HepG2 (cell line): ENCODE measurements around the gene CREG2. TPM values are rescaled to one million over a fixed set of nuclear protein-coding genes. Genes with fewer than 3 reads are reported as not detected.

ENCODE experiments used
- ATAC-seq: fragments of 200-7000 bp; cut with Tn5 transposase; 3 replicates; pipeline ENCODE4 v1.9.1; 2020; ENCODE audit warnings: mild to moderate bottlenecking, moderate library complexity
- BruUV-seq: library from RNA; stranded (reverse); fragments of 400-500 nt; replicated peaks from 2 replicates; lab custom pipeline; 2021; lab: Mats Ljungman, UMichigan
- CTCF ChIA-PET: fragments of 300-600 bp; formaldehyde crosslinking; extraction: SDS; loops from one replicate; lab custom pipeline; 2021; ENCODE audit warnings: low total read pairs, inconsistent platforms, low intra/inter-chr PET ratio; lab: Yijun Ruan, JAX
- POLR2A ChIA-PET: fragments of 350-600 bp; sonication (Branson Sonifier 250); formaldehyde crosslinking; loops from one replicate; lab custom pipeline; 2020; ENCODE audit warnings: antibody characterized with exemption, inconsistent platforms; lab: Yijun Ruan, JAX
- DNase-seq: peaks from one replicate; pipeline ENCODE4 v3.0.0-alpha.2; 2015; ENCODE audit warnings: low spot score
- FAIRE-seq: peaks from 3 replicates; lab custom pipeline; 2011; peaks lifted over from hg19 to GRCh38; lab: Jason Lieb, UNC
- H2AFZ ChIP-seq: one replicate; pipeline ENCODE4 v1.6.1; 2011; ENCODE audit warnings: low read length, inconsistent platforms
- H3K27ac ChIP-seq: fragments of 300-600 bp; 3 replicates; pipeline ENCODE4 v1.8.0; 2011; ENCODE audit warnings: mixed run types, mild to moderate bottlenecking, mixed read lengths, low read length, inconsistent platforms; ENCODE audit not compliant: insufficient read depth; ENCODE audit errors: extremely low read length
- H3K27me3 ChIP-seq, 2 experiments: fragments of 200-600 bp in 1 of 2; 2 replicates in 1 of 2; 3 replicates in 1 of 2; pipeline versions ENCODE4 v1.6.0 to v1.8.0; 2011; ENCODE audit warnings: low read length in 2 of 2, mild to moderate bottlenecking in 2 of 2, moderate library complexity in 2 of 2, inconsistent platforms in 1 of 2; ENCODE audit not compliant: insufficient read depth in 2 of 2, control insufficient read depth in 1 of 2
- H3K36me3 ChIP-seq, 2 experiments: fragments of 200-600 bp in 1 of 2; replicated peaks in 1 of 2; 2 replicates in 1 of 2; 3 replicates in 1 of 2; pipeline versions ENCODE4 v1.5.1 to v1.8.0; 2011; ENCODE audit warnings: low read length in 2 of 2, inconsistent platforms in 1 of 2; ENCODE audit not compliant: insufficient read depth in 2 of 2, control insufficient read depth in 1 of 2
- H3K4me1 ChIP-seq: 2 replicates; pipeline ENCODE4 v1.5.1; 2012; ENCODE audit warnings: low read length, inconsistent platforms; ENCODE audit not compliant: insufficient read depth
- H3K4me2 ChIP-seq: 2 replicates; pipeline ENCODE4 v1.6.0; 2011; ENCODE audit warnings: low read depth, low read length, inconsistent platforms
- H3K4me3 ChIP-seq, 3 experiments: fragments of 200-600 bp in 1 of 3; sonication (generic), shearing (Covaris generic) in 1 of 3; replicated peaks in 1 of 3; 2 replicates each; pipeline ENCODE4 v1.5.1; 2011 to 2016; ENCODE audit warnings: low read length in 3 of 3, inconsistent platforms in 2 of 3, low read depth in 2 of 3, mild to moderate bottlenecking in 2 of 3, control low read depth in 1 of 3, mixed read lengths in 1 of 3; ENCODE audit not compliant: insufficient read depth in 1 of 3
- H3K79me2 ChIP-seq: one replicate; pipeline ENCODE4 v1.6.1; 2011; ENCODE audit warnings: low read length, inconsistent platforms; ENCODE audit not compliant: insufficient read depth
- H3K9ac ChIP-seq: 2 replicates; pipeline ENCODE4 v1.6.0; 2011; ENCODE audit warnings: mild to moderate bottlenecking, low read depth, low read length, inconsistent platforms; ENCODE audit not compliant: insufficient read depth
- H3K9me3 ChIP-seq: 2 replicates; pipeline ENCODE4 v1.5.1; 2012; ENCODE audit warnings: mild to moderate bottlenecking, low read length
- H4K20me1 ChIP-seq: 2 replicates; pipeline ENCODE4 v1.6.0; 2011; ENCODE audit warnings: inconsistent platforms, mild to moderate bottlenecking, low read length, moderate library complexity; ENCODE audit not compliant: insufficient read depth
- ARNT ChIP-seq: fragments of 450-650 bp; IDR thresholded peaks from 2 replicates; pipeline ENCODE4 v1.6.1; 2017
- KDM5B ChIP-seq: sonication (generic); formaldehyde crosslinking; IDR thresholded peaks from 2 replicates; pipeline ENCODE4 v1.4.0; 2020; ENCODE audit warnings: missing genetic modification reagents, mild to moderate bottlenecking, borderline replicate concordance
- NR0B2 ChIP-seq: sonication (generic); formaldehyde crosslinking; IDR thresholded peaks from 2 replicates; pipeline ENCODE4 v1.4.0; 2020; ENCODE audit warnings: mild to moderate bottlenecking, missing genetic modification reagents
- PCBP1 ChIP-seq: fragments of 200-400 bp; formaldehyde crosslinking; IDR thresholded peaks from 2 replicates; pipeline ENCODE4 v1.6.1; 2017; ENCODE audit warnings: mild to moderate bottlenecking, low read depth, low read length, borderline replicate concordance
- REST ChIP-seq, 2 experiments: IDR thresholded peaks; 2 replicates each; pipeline ENCODE4 v1.6.1; 2011 to 2012; ENCODE audit warnings: low read length in 2 of 2, borderline replicate concordance in 1 of 2, low read depth in 1 of 2, mild to moderate bottlenecking in 1 of 2, moderate library complexity in 1 of 2
- SMC3 ChIP-seq: IDR thresholded peaks from 2 replicates; pipeline ENCODE4 v1.6.1; 2011; ENCODE audit warnings: low read length, improper control_type of control experiment
- ZNF331 ChIP-seq: sonication (generic); formaldehyde crosslinking; IDR thresholded peaks from 2 replicates; pipeline ENCODE4 v1.4.0; 2020; ENCODE audit warnings: missing genetic modification reagents
- ZNF629 ChIP-seq: sonication (generic); formaldehyde crosslinking; conservative IDR thresholded peaks from 2 replicates; pipeline ENCODE4 v1.5.0; 2020; ENCODE audit warnings: missing genetic modification reagents
- WGBS: methylation state at CpG from one replicate; pipeline ENCODE4 v1.1.6; 2017; ENCODE audit warnings: low lambda C conversion rate; 5-methylcytosine and 5-hydroxymethylcytosine counted together
- in situ Hi-C: cut with HindIII; loops from 2 replicates; pipeline ENCODE4 v1.10.0; 2017; ENCODE audit warnings: low pct_unique_long_range_greater_than_20kb; ENCODE audit not compliant: extremely low pct_ligation_motif_present
- intact Hi-C: fragments of 100-400 bp; cut with micrococcal nuclease; formaldehyde crosslinking; loops from one replicate; pipeline ENCODE4 v1.10.0; 2022; ENCODE audit not compliant: unreplicated experiment
- polyA plus RNA-seq, 8 experiments: library from polyadenylated mRNA; depleted of rRNA in 3 of 8; stranded (reverse) in 7 of 8; unstranded in 1 of 8; fragments of >200 nt; fragmentation: Illumina TruSeq in 4 of 8; extraction: Trizol in 4 of 8; gene quantifications; 2 replicates each; pipeline versions ENCODE4 v1.2.1 to v1.2.3, GENCODE V29; 2011 to 2016; ENCODE audit warnings: low read depth in 4 of 8, missing spikeins in 1 of 8, mixed read lengths in 1 of 8; ENCODE audit not compliant: insufficient read depth in 1 of 8
- total RNA-seq, 5 experiments: library from RNA; depleted of rRNA; stranded (reverse); fragments of >200 nt; fragmentation: Illumina TruSeq; extraction: Trizol; gene quantifications; 2 replicates each; pipeline ENCODE4 v1.2.3, GENCODE V29; 2016; ENCODE audit warnings: low read depth in 1 of 5

Gene CREG2
- total and polyA plus RNA-seq, 2 of the 13 experiments (the other 11 are each of a cell fraction or from before 2014, with no cell fraction given) = 0.18 to 0.26 TPM

- TF ChIP-seq KDM5B (peak; percentile 36; the same call in 1 of the 2 replicates), PCBP1 (no peak), ARNT (no peak), NR0B2 (0 out of 2 replicates have a peak, but pooled peaks have one; percentile 21), REST (IDR thresholded peaks at IDR 0.05; ENCODE audit: borderline replicate concordance in 1 of 2, low read depth in 1 of 2, low read length in 2 of 2) (no peak)
- TF ChIP-seq, all 625 proteins: peak for 27
Observed at GRCh38 chr2:101386599-101387150, 628 bp downstream of the CREG2 start (continued).

GRCh38 chr2:101383016-101383541, 4.2 kb downstream of the CREG2 start:
- ChIA-PET CTCF (no interaction called here), POLR2A (no interaction called here)
- WGBS = 36% methylated on average over 7 of the region's 7 CpGs
- TF ChIP-seq ZNF629 (CRISPR knock-in tag) (peak; percentile 79), ZNF331 (CRISPR knock-in tag) (no peak), SMC3 (no peak)
- Histone ChIP-seq H4K20me1 (no peaks in the 10 kb centered on the region), H3K4me1 (peaks cover 18% of the 10 kb centered on the region), H3K27ac (no peak overlapping the region), H3K4me3 (no peak overlapping the region), H2AFZ (no peak overlapping the region), H3K27me3 (peaks cover 6 to 84% of the 10 kb centered on the region in 2 experiments; a peak in 4 of 5 replicates), H3K4me2 (no peak overlapping the region), H3K9me3 (no peaks in the 10 kb centered on the region), H3K9ac (no peak overlapping the region), H3K36me3 (no peaks in the 10 kb centered on the region), H3K79me2 (no peaks in the 10 kb centered on the region)
- BruUV-seq = no TSS peak
- no peak for DNase-seq
- in situ Hi-C loops (no loop called here), intact Hi-C loops (no loop called here)
- FAIRE-seq = no peak
- ATAC-seq = no peak
